Skeletal muscle satellite cell (primary cell): Measurements from ENCODE around the gene CRKL.

ENCODE experiments used
- H3K27me3 ChIP-seq: 2 replicates; pipeline ENCODE4 v1.7.0; 2013; ENCODE audit warnings: low read length; ENCODE audit not compliant: control insufficient read depth, insufficient read depth
- H3K36me3 ChIP-seq: 2 replicates; pipeline ENCODE4 v1.7.0; 2013; ENCODE audit warnings: mild to moderate bottlenecking, control low read depth, low read length; ENCODE audit not compliant: insufficient read depth
- H3K4me1 ChIP-seq: 2 replicates; pipeline ENCODE4 v1.7.0; 2013; ENCODE audit warnings: low read length; ENCODE audit not compliant: control insufficient read depth, insufficient read depth
- H3K4me2 ChIP-seq: 2 replicates; pipeline ENCODE4 v1.7.0; 2013; ENCODE audit warnings: mild to moderate bottlenecking, low read length
- H3K4me3 ChIP-seq: 2 replicates; pipeline ENCODE4 v1.7.0; 2013; ENCODE audit warnings: low read length
- H3K9ac ChIP-seq: 2 replicates; pipeline ENCODE4 v1.7.0; 2013; ENCODE audit warnings: mild to moderate bottlenecking, low read depth, low read length, moderate library complexity
- H3K9me3 ChIP-seq: replicated peaks from 2 replicates; pipeline ENCODE4 v1.7.0; 2013; ENCODE audit warnings: mild to moderate bottlenecking, control low read depth, low read length

The CRKL gene

GRCh38 chr22:20992456-20993303 is 75.5 kb downstream of the CRKL start:
- peaks cover 64% of the 10 kb centered on the region for H3K36me3 ChIP-seq
- H3K9me3 ChIP-seq, result no peaks in the 10 kb centered on the region

GRCh38 chr22:20993304-20994127 is 76.3 kb downstream of the CRKL start:
- Histone ChIP-seq H3K36me3 (peaks cover 63% of the 10 kb centered on the region), H3K9me3 (no peaks in the 10 kb centered on the region), H3K27me3 (no peaks in the 10 kb centered on the region), H3K4me2 (no peak overlapping the region), H3K9ac (no peak overlapping the region), H3K4me1 (no peaks in the 10 kb centered on the region), H3K4me3 (no peak overlapping the region)

More at GRCh38 chr22:20992456-20993303, 75.5 kb downstream of the CRKL start:
- Histone ChIP-seq H3K9ac (no peak overlapping the region), H3K4me2 (no peak overlapping the region), H3K4me3 (no peak overlapping the region), H3K27me3 (no peaks in the 10 kb centered on the region), H3K4me1 (no peaks in the 10 kb centered on the region)

GRCh38 chr22:20994128-20994901 is 77.1 kb downstream of the CRKL start:
- Histone ChIP-seq H3K4me3 (no peak overlapping the region), H3K4me1 (no peaks in the 10 kb centered on the region), H3K9me3 (no peaks in the 10 kb centered on the region), H3K36me3 (peaks cover 70% of the 10 kb centered on the region), H3K27me3 (no peaks in the 10 kb centered on the region), H3K9ac (no peak overlapping the region), H3K4me2 (no peak overlapping the region)

GRCh38 chr22:20994902-20995241 is 77.7 kb downstream of the CRKL start:
- no peaks in the 10 kb centered on the region for H3K27me3 ChIP-seq
- no peaks in the 10 kb centered on the region for H3K4me1 ChIP-seq
- no peaks in the 10 kb centered on the region for H3K9me3 ChIP-seq
- no peak overlapping the region for H3K4me2 ChIP-seq
- no peak overlapping the region for H3K9ac ChIP-seq
- H3K4me3 ChIP-seq, result no peak overlapping the region
- H3K36me3 ChIP-seq, result peaks cover 73% of the 10 kb centered on the region

GRCh38 chr22:20995329-20996030 is 78.3 kb downstream of the CRKL start:
- Histone ChIP-seq H3K36me3 (peaks cover 70% of the 10 kb centered on the region), H3K9ac (no peak overlapping the region), H3K27me3 (no peaks in the 10 kb centered on the region), H3K4me3 (no peak overlapping the region), H3K9me3 (no peaks in the 10 kb centered on the region), H3K4me1 (peaks cover 5% of the 10 kb centered on the region), H3K4me2 (no peak overlapping the region)

- no peaks in the 10 kb centered on the region for H3K9me3 ChIP-seq
- peaks cover 66% of the 10 kb centered on the region for H3K36me3 ChIP-seq
- peaks cover 11% of the 10 kb centered on the region for H3K4me1 ChIP-seq
- H3K4me3 ChIP-seq, result no peak overlapping the region
- no peak overlapping the region for H3K9ac ChIP-seq
- no peaks in the 10 kb centered on the region for H3K27me3 ChIP-seq
- no peak overlapping the region for H3K4me2 ChIP-seq
These were observed 78.8 kb downstream of the CRKL start for GRCh38 chr22:20996031-20996410.

GRCh38 chr22:20996598-20997535 is 79.7 kb downstream of the CRKL start:
- Histone ChIP-seq H3K27me3 (no peaks in the 10 kb centered on the region), H3K36me3 (peaks cover 58% of the 10 kb centered on the region), H3K4me1 (peaks cover 15% of the 10 kb centered on the region), H3K4me3 (no peak overlapping the region), H3K9ac (no peak overlapping the region), H3K9me3 (no peaks in the 10 kb centered on the region), H3K4me2 (no peak overlapping the region)

GRCh38 chr22:20997536-20998257 is 80.5 kb downstream of the CRKL start:
- Histone ChIP-seq H3K4me1 (peaks cover 15% of the 10 kb centered on the region), H3K4me3 (no peak overlapping the region), H3K27me3 (no peaks in the 10 kb centered on the region), H3K9ac (no peak overlapping the region), H3K9me3 (no peaks in the 10 kb centered on the region), H3K4me2 (no peak overlapping the region), H3K36me3 (peaks cover 50% of the 10 kb centered on the region)

- H3K36me3 ChIP-seq, result peaks cover 42% of the 10 kb centered on the region
- peaks cover 22% of the 10 kb centered on the region for H3K4me1 ChIP-seq
- no peaks in the 10 kb centered on the region for H3K27me3 ChIP-seq
- no peak overlapping the region for H3K4me2 ChIP-seq
- no peaks in the 10 kb centered on the region for H3K9me3 ChIP-seq
- H3K4me3 ChIP-seq, result no peak overlapping the region
- no peak overlapping the region for H3K9ac ChIP-seq
These were observed 81.5 kb downstream of the CRKL start for GRCh38 chr22:20998411-20999336.
